Upper lobe of left lung (tissue), 6 donors: Measurements from ENCODE around the gene SPTBN5. TPM values are rescaled to one million over a fixed set of nuclear protein-coding genes. Genes with fewer than 3 reads are reported as not detected.

Experiments used
- ATAC-seq, 2 donors: fragments of 200-7000 bp; cut with Tn5 transposase; one replicate each; pipeline ENCODE4 v1.9.1; 2022; ENCODE audit warnings: mild to moderate bottlenecking in 2 of 2, moderate library complexity in 2 of 2; ENCODE audit not compliant: low FRiP score in 2 of 2
- DNase-seq, 2 donors: peaks; one replicate each; pipeline ENCODE4 v3.0.0-alpha.2; 2019 to 2020
- H3K27ac ChIP-seq, 4 donors: fragments of 200-600 bp; sonication (generic); one replicate each; pipeline ENCODE4 v1.5.1; 2016 to 2019
- H3K27me3 ChIP-seq, 4 donors: fragments of 200-600 bp; sonication (generic); one replicate each; pipeline ENCODE4 v1.5.1; 2017 to 2019
- H3K36me3 ChIP-seq, 4 donors: fragments of 200-600 bp; sonication (generic); one replicate each; pipeline ENCODE4 v1.5.1; 2016 to 2019
- H3K4me1 ChIP-seq, 4 donors: fragments of 200-600 bp; sonication (generic); one replicate each; pipeline ENCODE4 v1.5.1; 2018 to 2019
- H3K4me3 ChIP-seq, 4 donors: fragments of 200-600 bp; sonication (generic); one replicate each; pipeline ENCODE4 v1.5.1; 2017 to 2019; ENCODE audit warnings: mild to moderate bottlenecking in 2 of 4, moderate library complexity in 1 of 4
- H3K9me3 ChIP-seq, 4 donors: fragments of 200-600 bp; sonication (generic); one replicate each; pipeline ENCODE4 v1.5.1; 2018 to 2019
- CTCF ChIP-seq, 6 experiments: fragments of 450-650 bp in 4 of 6; fragments of 200-600 bp in 2 of 6; sonication (generic) in 2 of 6; IDR thresholded peaks; one replicate each; pipeline ENCODE4 v1.5.1; 2016 to 2019; ENCODE audit warnings: antibody characterized with exemption in 6 of 6
- EP300 ChIP-seq, 4 donors: sonication (generic); formaldehyde crosslinking; IDR thresholded peaks; one replicate each; pipeline ENCODE4 v1.5.1; 2017; ENCODE audit warnings: antibody characterized with exemption in 4 of 4, control low read depth in 2 of 4
- POLR2A ChIP-seq, 4 donors: fragments of 450-650 bp; IDR thresholded peaks; one replicate each; pipeline ENCODE4 v1.5.1; 2016 to 2017; ENCODE audit warnings: antibody characterized with exemption in 4 of 4, mild to moderate bottlenecking in 2 of 4
- POLR2AphosphoS5 ChIP-seq, 2 donors: sonication (generic); formaldehyde crosslinking; IDR thresholded peaks; one replicate each; pipeline ENCODE4 v1.5.1; 2017; ENCODE audit warnings: antibody characterized with exemption in 2 of 2
- WGBS, 2 donors: methylation state at CpG; one replicate each; pipeline ENCODE4 v1.1.5; 2017 to 2018; 5-methylcytosine and 5-hydroxymethylcytosine counted together
- total RNA-seq, 6 donors: library from RNA; depleted of rRNA in 4 of 6; stranded (reverse); fragments of >200 nt in 4 of 6; gene quantifications; one replicate each; pipeline versions ENCODE4 v1.1.0 to v1.2.1, GENCODE V29; 2016 to 2021
- donor health status: DM: no; HTN: no; CAD: no; lungs with moderate emphysema.
- donor health status: DM: no; HTN: yes; CAD: no; lungs with severe emphysema.

Gene SPTBN5
- total RNA-seq, 6 donors from 2014 or later, result 0.20 to 9.4 (median 2.0) TPM

GRCh38 chr15:41884458-41884857 lies 9.4 kb downstream of the SPTBN5 start:
- 90 to 97% methylated on average over 7 of the region's 7 CpGs for WGBS, 2 donors

GRCh38 chr15:41883484-41883825 lies 10.4 kb downstream of the SPTBN5 start:
- no peak for DNase-seq
- Histone ChIP-seq H3K4me3 (no peak overlapping the region), H3K36me3 (no peaks in the 10 kb centered on the region), H3K9me3 (no peaks in the 10 kb centered on the region), H3K27ac (no peak overlapping the region), H3K4me1 (peaks cover 11 to 21% (median 13%) of the 10 kb centered on the region in 4 donors), H3K27me3 (peaks cover 0 to 10% (median 6%) of the 10 kb centered on the region in 4 donors)
- TF ChIP-seq POLR2AphosphoS5 (IDR thresholded peaks at IDR 0.05), result no peak
- TF ChIP-seq POLR2A (IDR thresholded peaks at IDR 0.05), result no peak
- no peak for TF ChIP-seq CTCF (IDR thresholded peaks at IDR 0.05)
- no peak for TF ChIP-seq EP300 (IDR thresholded peaks at IDR 0.05)
- WGBS, 2 donors, result 74 to 80% methylated on average over 2 of the region's 2 CpGs
- ATAC-seq, result no peak

More at GRCh38 chr15:41884458-41884857, 9.4 kb downstream of the SPTBN5 start:
- Histone ChIP-seq H3K27ac (no peak overlapping the region), H3K9me3 (no peaks in the 10 kb centered on the region), H3K4me1 (peaks cover 11 to 24% (median 13%) of the 10 kb centered on the region in 4 donors), H3K27me3 (peaks cover 0 to 10% (median 6%) of the 10 kb centered on the region in 4 donors), H3K36me3 (no peaks in the 10 kb centered on the region), H3K4me3 (no peak overlapping the region)
- DNase-seq, result no peak
- TF ChIP-seq EP300 (IDR thresholded peaks at IDR 0.05) (no peak), CTCF (IDR thresholded peaks at IDR 0.05) (no peak), POLR2AphosphoS5 (IDR thresholded peaks at IDR 0.05) (no peak), POLR2A (IDR thresholded peaks at IDR 0.05) (no peak)
- no peak for ATAC-seq

- peaks cover 0 to 10% (median 6%) of the 10 kb centered on the region in 4 donors for H3K27me3 ChIP-seq
- DNase-seq (peak in 1 of 2 donors; percentile 64), ATAC-seq (peak in 1 of 2 donors; percentile 2)
- H3K4me3 ChIP-seq, result peak overlapping the region in 3 of 4 donors; percentile 26 to 45 (median 39)
- no peaks in the 10 kb centered on the region for H3K9me3 ChIP-seq
- TF ChIP-seq EP300 (IDR thresholded peaks at IDR 0.05), result no peak
- no peak for TF ChIP-seq POLR2AphosphoS5 (IDR thresholded peaks at IDR 0.05)
- no peak for TF ChIP-seq POLR2A (IDR thresholded peaks at IDR 0.05)
- no peak for TF ChIP-seq CTCF (IDR thresholded peaks at IDR 0.05)
- H3K27ac ChIP-seq, result no peak overlapping the region
- no peaks in the 10 kb centered on the region for H3K36me3 ChIP-seq
- 44 to 75% methylated on average over 8 to 12 of the region's 14 CpGs for WGBS, 2 donors
- peaks cover 11 to 21% (median 13%) of the 10 kb centered on the region in 4 donors for H3K4me1 ChIP-seq
These were observed 11.0 kb downstream of the SPTBN5 start for GRCh38 chr15:41882689-41883483.

- H3K36me3 ChIP-seq, result no peaks in the 10 kb centered on the region
- ATAC-seq (peak in 1 of 2 donors; percentile 30), DNase-seq (peak in 1 of 2 donors; percentile 86)
- TF ChIP-seq POLR2AphosphoS5 (IDR thresholded peaks at IDR 0.05) (no peak), POLR2A (IDR thresholded peaks at IDR 0.05) (no peak), CTCF (IDR thresholded peaks at IDR 0.05) (peak in 1 of 6 experiments; percentile 20), EP300 (IDR thresholded peaks at IDR 0.05) (no peak)
- H3K27me3 ChIP-seq, result peaks cover 0 to 10% (median 6%) of the 10 kb centered on the region in 4 donors
- no peaks in the 10 kb centered on the region for H3K9me3 ChIP-seq
- peak overlapping the region in 3 of 4 donors; percentile 26 to 45 (median 39) for H3K4me3 ChIP-seq
- no peak overlapping the region for H3K27ac ChIP-seq
- H3K4me1 ChIP-seq, result peaks cover 11 to 21% (median 13%) of the 10 kb centered on the region in 4 donors
- 24 to 60% methylated on average over 6 to 44 of the region's 81 CpGs for WGBS, 2 donors
These were observed 11.7 kb downstream of the SPTBN5 start for GRCh38 chr15:41881920-41882688.
